ENCODE results near the gene D2HGDH. TPM values are rescaled to one million over a fixed set of nuclear protein-coding genes. Genes with fewer than 3 reads are reported as not detected.

D2HGDH gene
- total and polyA plus RNA-seq, 10 of the 15 experiments (the other 5 are each of a cell fraction or from before 2014, with no cell fraction given), result 0.52 to 32.1 (median 11.0) TPM

GRCh38 chr2:241808051-241808720, 73.8 kb downstream of the D2HGDH start:
- Histone ChIP-seq H3K79me2 (ENCODE audit: control insufficient read depth, insufficient read depth, low read length) (no peaks in the 10 kb centered on the region), H3K4me2 (ENCODE audit: control insufficient read depth, insufficient read depth) (no peak overlapping the region), H3K27ac (ENCODE audit: control insufficient read depth, insufficient read depth) (no peak overlapping the region), H3K9ac (ENCODE audit: control insufficient read depth, insufficient read depth, low read length) (no peak overlapping the region), H2AFZ (ENCODE audit: control insufficient read depth, low read depth, low read length) (no peak overlapping the region), H3K4me3 (no peak overlapping the region), H3K4me1 (ENCODE audit: control insufficient read depth, insufficient read depth, low read length) (peaks cover 9% of the 10 kb centered on the region), H3K9me3 (replicated peaks; ENCODE audit: control insufficient read depth, insufficient read depth, low read length) (no peaks in the 10 kb centered on the region), H3K36me3 (ENCODE audit: control insufficient read depth in 2 of 2, insufficient read depth in 2 of 2, low read length in 1 of 2) (no peaks in the 10 kb centered on the region), H4K20me1 (ENCODE audit: control insufficient read depth, insufficient read depth) (no peaks in the 10 kb centered on the region), H3K27me3 (replicated peaks in 1 of 2; ENCODE audit: control insufficient read depth in 2 of 2, insufficient read depth in 2 of 2, low read length in 1 of 2) (no peaks in the 10 kb centered on the region; a peak in 1 of 4 replicates)
- SMC1A ChIA-PET (ENCODE audit: uncharacterized antibody, unreplicated experiment), result no interaction called here
- RAD21 ChIA-PET (ENCODE audit: unreplicated experiment), result no interaction called here
- FAIRE-seq (no peak), ATAC-seq (no peak), DNase-seq (ENCODE audit: low read depth, low spot score) (no peak)
- intact Hi-C loops (cut with micrococcal nuclease; ENCODE audit: unreplicated experiment), result no loop called here
- no TSS peak for BruUV-seq (replicated peaks)
- WGBS (ENCODE audit: insufficient coverage, insufficient replicate concordance, low lambda C conversion rate, missing lambda C conversion rate), result 66% methylated on average over 16 of the region's 17 CpGs
- CTCF ChIA-PET, result interaction anchor here (2.1 kb wide), 1 partner anchor 19 kb away, joined by 6 read pairs; no protein-coding TSS in a partner anchor
- POLR2A ChIA-PET, result no interaction called here
- TF ChIP-seq SREBF2 (IDR thresholded peaks at IDR 0.05; ENCODE audit: low read length), result no peak
- no peak for TF ChIP-seq DPF2 (IDR thresholded peaks at IDR 0.05)
- no peak for TF ChIP-seq E2F4 (IDR thresholded peaks at IDR 0.05; ENCODE audit: low read depth, low read length)
- TF ChIP-seq LARP7 (IDR thresholded peaks at IDR 0.05), result no peak
- no peak for TF ChIP-seq ASH2L (IDR thresholded peaks at IDR 0.05; ENCODE audit: borderline replicate concordance, low read depth)
- TF ChIP-seq SRF (IDR thresholded peaks at IDR 0.05; ENCODE audit: low read depth in 2 of 2, low read length in 2 of 2), result no peak
- in situ Hi-C loops (cut with MboI), result no loop called here
